CD1c-positive myeloid dendritic cell (primary cell): Measurements from ENCODE around the gene NR3C1.

Experiments
- DNase-seq: peaks from one replicate; pipeline ENCODE4 v3.0.0-alpha.2; 2016; ENCODE audit errors: extremely low spot score

NR3C1 gene

DNA sequence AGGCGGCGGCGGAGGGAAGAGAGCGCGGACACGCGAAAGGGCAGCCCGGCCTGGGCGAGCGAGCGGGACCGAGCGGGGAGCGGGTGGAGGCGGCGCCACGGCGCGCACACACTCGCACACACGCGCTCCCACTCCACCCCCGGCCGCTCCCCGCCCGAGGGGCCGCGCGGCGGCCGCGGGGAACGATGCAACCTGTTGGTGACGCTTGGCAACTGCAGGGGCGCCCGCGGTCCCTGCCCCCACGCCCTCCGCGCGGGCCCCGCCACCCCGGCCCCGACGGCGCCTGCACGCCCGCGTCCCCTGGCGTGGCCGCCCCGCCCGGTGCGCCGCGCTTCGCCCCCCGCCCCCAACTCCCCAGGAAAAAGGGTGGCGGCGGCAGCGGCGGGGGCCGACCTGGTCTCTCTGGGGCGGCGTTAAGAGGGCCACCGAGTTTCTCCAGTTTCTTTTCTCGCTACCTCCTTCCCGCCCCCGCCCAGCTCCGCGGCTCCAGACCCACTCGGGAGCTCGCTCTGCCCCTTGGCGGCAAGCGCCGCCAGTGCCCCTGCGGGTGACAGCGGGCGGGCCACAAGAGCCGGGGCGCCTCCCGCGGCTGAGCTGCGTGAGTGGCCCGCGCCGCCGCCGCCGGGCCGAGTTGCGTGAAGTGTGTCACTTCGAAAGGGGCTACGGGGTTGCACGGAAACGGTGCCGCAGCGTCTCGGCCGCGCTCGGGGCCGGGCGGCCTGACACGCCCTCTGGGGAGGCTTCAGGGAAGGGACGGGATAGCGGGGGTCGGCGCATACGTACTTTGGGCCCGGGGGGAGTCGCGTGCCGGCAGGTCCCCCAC lies at the start of gene NR3C1:
Gene NR3C1 (minus strand): TSS at position 94 of the 823 bp plus-strand sequence. CDS start 2,847 bp downstream, outside the sequence.
- DNase-seq = peak; percentile 94

GRCh38 chr5:143449772-143450171 lies 46.3 kb upstream of the NR3C1 start:
- no peak for DNase-seq

DNA sequence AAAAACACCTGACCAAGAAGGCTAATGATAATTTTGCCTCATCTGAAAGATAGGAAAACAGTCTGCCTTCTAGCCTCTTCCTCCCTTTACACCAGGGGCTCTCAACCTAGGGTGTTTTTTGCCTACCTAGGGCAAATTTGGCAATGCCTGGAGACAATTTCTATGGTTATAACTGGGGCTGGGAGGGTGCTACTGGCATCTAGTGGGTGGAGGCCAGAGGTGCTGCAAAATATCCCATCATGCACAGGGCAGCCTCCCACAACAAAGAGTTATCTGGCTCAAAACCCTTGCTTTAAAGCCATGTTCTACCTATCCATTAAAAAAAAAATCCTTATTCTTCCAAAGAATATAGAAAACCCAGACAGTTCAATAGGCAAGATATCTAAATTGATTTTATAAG lies 45.0 kb upstream of the NR3C1 start:
- DNase-seq = no peak

DNA sequence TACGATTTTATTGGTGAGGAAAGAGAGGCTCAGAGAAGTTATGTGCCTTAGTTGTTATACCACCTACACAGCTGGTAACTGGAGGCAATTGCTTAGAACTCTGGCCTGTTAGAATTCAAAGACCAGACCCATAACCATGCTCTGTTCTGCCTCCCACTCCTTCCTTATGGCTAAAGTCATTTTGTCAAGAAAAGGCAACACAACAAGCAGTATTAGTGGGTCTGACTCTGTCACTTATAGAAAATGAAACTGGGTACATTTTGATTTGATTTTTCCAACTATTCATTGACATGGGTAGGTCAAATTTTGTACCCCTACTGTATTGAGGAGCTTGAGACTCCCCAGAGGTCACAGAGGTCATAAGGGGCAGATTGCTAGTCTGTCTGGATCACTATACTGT lies 44.5 kb upstream of the NR3C1 start:
- DNase-seq = no peak

- DNase-seq = no peak
Observed at GRCh38 chr5:143446535-143447226, 43.2 kb upstream of the NR3C1 start.

- no peak for DNase-seq
Observed at GRCh38 chr5:143445776-143446175, 42.3 kb upstream of the NR3C1 start.

- no peak for DNase-seq
Observed at GRCh38 chr5:143443330-143443729, 39.8 kb upstream of the NR3C1 start.

GRCh38 chr5:143442385-143442784 lies 38.9 kb upstream of the NR3C1 start:
- DNase-seq = no peak

DNA sequence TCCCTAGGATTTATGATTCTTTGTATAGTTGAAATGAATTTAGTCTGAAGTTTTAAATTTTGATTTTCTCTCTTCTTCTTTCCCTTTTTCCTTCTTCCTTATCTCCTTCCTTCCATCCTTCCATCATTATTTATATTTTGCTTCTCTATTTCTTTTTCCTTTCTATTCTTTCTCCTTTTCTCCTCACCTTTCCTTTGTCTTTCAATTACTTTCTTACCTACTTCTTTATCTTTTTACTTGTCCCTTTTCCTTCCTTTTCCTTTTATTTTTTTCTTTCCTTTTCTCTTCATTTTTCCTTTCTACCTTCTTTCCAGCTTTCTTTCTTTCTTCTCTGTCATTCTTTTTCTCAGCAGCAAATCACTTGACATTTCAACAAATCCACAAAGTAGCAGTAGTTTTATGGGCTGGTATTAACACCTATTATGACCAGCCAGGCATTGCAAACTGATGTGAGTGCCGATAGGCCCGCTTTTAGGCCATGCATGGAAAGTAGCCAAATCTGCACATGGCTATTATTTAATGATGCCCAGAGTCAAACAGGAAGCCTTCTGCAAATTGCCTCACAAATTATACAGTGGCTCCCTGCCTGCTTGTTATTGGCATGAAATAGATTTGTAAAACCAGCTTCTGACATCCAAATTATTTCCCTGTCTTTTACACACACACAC lies 37.1 kb upstream of the NR3C1 start:
- DNase-seq = no peak

DNA sequence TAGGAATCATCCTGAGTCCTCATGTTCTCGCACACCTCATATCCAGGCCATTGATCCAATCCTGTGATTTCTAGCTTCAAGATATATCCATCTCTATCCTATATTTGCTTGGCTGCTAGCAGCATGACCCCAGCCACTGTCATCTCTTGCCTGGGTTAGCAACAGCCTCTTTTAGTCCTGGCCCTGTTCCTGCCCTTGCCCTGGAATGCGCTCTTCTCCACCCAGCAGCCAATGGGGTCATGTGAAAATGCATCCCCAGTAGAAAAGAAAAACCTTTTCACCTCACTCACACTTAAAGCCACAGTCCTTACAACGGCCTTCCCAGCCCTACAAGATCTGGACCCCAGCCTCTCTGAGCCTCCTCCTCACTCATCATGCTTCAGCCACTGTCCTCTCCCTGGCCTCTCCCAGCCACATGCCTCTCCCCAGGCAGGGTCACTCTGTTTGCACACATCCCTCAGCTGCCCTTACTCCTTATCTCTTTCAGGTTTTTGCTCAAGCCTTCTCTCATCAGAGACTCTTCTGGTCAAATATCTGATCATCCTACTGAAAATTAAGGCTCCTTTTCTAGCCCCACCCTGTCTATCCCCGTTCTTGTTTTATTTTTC lies 34.3 kb upstream of the NR3C1 start:
- no peak for DNase-seq

DNA sequence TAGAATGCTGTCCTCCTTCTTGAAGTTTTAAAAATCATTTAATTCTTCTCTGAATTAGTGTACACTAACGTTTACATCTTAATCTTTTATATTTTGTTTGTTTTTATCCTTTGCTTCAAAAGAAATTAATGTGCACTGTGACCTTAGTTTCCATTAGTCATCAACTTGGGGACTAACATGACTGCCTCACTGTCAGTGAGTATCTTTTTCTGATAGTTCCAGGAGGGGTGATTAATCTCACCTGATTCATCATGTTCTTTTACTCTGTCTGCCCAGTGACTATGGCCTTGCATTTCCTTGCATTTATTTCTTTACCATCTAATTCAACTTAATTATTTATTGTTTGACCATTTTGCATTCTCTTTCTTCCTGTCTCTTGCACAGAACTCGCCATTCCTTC lies 33.4 kb upstream of the NR3C1 start:
- DNase-seq = no peak

DNA sequence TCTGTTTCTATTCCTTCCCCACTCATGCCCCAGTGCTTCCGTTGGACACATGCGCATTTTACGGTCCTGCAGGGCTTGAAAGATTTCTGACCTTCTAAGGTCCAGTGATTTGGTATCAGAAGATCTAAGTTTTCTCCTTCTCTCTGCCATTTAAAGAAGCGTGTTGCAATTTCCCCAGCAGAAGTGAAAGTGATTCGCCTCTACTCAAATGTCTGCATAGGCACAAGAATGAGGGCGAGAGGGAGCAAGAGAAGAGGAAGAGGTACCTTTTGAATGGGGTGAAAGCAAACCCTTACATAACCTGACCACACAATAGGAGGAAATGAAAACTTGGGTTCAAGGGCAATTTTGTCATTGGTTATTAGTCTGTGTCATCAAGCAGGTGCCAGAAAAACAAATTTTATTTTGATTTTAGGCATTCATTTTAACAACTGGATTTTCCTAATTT lies 31.7 kb upstream of the NR3C1 start:
- peak; percentile 88 for DNase-seq

DNA sequence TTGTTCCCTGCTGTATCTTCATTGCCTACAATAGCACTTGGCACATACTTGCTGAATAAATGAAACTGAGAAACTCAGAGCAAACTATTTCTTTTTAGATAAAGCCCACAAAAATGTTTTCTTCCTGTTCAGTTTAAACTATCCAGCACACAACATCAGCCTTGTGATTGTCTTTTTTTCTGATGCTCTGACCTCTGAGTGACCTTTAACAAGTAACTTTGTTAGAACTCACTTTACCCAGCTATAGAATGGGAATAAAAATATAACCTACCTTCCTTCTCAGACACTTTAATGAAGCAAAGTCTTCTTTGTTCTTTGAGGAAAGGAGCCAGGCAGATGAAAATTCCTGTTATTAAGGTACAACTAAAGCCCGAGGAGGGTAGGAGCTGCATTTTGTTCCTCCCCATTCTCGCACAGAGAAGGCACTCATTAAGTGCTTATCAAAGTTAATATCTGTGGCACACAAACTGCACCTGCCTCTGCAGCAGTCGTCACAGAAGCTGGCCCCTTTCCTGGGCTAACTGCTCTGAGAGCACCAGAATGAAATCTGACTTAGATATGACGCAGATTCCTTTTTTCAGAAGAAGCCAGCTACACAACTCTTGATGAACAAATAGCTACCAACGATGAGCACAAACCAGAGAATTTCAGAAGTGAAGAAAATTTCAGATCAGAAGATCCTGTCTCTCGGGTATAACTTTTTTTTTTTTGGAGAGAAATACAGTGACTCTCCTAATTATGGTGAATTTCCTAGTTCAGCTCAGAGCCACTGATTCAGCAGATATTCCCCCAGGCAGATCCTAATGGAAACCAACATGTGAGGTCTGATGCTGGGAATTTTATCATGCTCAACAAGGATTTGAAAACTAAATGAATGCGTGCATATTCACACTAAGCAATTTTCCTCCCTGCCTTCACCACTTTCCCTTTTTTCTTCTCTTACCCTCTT lies 31.0 kb upstream of the NR3C1 start:
- DNase-seq = peak; percentile 70

- DNase-seq = no peak
Observed at GRCh38 chr5:143433670-143434069, 30.2 kb upstream of the NR3C1 start.

DNA sequence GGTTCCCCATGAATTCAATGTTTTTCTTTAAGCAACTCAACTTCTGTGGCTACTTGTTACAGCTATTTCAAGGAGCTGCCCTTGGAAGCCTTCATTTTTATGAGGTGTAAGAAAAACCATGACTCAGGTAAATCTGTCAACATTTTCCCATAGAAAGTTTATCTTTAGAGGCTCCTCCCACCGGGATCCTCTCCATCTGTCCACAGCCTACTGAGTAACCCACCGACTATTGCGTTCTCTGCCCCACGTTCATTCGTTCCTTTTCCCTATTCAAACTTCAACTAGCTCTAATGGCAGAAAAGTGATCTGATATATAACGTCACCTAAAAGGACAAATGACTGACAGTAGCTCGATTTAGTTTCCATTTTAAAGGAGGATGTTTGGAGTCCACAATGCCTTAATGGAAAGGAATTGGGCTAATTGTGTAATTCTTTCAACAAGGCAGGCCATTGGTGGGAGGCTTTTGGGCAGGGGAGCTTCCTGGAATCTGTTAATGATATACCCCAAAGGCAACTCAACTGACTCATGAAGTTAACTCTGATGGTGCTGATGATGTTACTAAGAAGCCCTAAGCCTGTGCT lies 29.3 kb upstream of the NR3C1 start:
- DNase-seq = no peak

GRCh38 chr5:143431789-143432188 lies 28.3 kb upstream of the NR3C1 start:
- no peak for DNase-seq

DNA sequence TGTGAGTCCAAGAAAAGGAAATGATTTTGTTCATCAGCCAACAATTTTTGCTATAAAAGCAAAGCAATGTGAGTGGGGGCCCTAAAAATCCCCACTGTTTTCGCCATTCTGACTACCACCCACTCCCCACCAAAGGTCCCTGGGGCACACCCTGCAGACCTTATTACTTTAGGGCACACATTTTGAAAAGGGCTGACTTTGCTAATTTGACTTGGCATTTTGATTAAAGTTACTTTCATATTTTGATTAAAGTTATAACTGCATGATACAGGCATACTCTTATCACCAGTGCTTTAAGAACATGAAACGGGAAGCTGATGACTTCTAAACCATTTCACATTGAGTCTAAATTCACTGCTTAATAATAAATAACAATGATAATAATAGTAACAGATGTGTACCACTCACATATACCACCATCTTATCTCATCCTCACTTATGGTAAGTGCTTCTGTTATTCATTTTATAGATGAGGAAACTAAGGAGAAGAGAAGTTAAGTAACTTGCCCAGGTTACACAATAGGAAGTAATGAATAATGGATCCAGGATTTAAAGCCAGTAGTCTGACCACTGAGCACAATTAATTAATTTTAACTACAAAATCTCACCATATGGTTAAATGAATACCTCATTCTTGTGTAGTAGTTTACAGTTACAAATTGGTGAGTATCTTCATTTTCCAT lies 25.4 kb upstream of the NR3C1 start:
- peak; percentile 65 for DNase-seq

DNA sequence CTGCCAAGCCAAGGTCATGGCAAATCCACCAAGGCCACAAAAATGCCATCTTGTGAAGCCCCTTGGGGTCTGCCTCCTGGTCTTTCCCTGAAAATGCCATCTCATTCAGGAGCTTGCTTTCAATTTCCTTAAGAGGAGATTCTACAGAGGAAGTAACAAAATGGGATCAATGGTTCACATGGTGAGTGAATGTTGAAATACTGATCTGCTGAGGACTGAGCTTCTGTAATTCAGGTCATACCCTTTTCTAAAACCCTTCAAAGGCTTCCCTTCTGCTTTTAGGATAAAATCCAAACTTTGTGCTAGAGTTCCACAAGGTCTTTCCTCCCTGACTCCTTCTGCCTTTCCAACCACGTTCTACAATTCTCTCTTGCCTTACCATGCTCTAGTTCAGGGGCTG lies 24.7 kb upstream of the NR3C1 start:
- peak; percentile 71 for DNase-seq

DNA sequence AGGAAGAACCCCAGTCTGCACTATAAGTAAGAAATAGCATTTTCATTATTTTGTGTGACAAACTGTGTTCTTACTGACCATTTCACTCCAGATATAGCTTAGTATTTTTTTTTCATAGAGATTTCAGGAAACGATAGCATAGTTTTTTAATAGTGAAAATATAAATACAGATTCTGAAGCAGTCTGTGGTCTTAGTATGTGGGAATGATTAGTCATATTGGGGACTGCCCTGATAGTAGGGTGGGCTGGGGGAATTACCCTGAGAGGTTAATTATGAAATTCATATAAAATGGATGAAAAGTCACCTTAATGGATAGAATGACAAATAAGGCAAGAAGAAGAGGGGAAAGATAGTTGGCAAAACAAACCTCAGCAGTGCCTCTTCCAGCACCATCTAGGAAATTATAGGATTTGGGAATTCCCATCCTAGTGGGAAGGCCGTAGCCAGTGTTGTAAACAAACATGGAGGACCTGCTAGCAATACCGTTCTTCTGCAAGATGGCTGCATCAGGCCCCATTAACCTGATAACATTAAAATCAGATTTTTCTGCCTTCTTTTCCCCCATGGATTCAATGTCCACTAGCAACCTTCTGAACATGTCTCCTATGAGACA lies 23.7 kb upstream of the NR3C1 start:
- DNase-seq = no peak
